OCI-LY7 (cell line): ENCODE measurements around the gene PAWR.

Experiments
- EZH2phosphoT487 ChIP-seq: fragments of 200-600 bp; sonication (generic); IDR thresholded peaks from 2 replicates; pipeline ENCODE4 v1.6.1; 2018; ENCODE audit warnings: low read depth, borderline replicate concordance, mild to moderate bottlenecking, mixed run types, antibody characterized with exemption, low read length, moderate library complexity, mixed read lengths
- TF ChIP-seq, protein P1 (sequence below): fragments of 200-600 bp; sonication (generic); conservative IDR thresholded peaks from 2 replicates; pipeline ENCODE4 v1.5.1; 2014; ENCODE audit warnings: mild to moderate bottlenecking, antibody characterized with exemption, low read length, moderate library complexity, mixed read lengths

DNA sequence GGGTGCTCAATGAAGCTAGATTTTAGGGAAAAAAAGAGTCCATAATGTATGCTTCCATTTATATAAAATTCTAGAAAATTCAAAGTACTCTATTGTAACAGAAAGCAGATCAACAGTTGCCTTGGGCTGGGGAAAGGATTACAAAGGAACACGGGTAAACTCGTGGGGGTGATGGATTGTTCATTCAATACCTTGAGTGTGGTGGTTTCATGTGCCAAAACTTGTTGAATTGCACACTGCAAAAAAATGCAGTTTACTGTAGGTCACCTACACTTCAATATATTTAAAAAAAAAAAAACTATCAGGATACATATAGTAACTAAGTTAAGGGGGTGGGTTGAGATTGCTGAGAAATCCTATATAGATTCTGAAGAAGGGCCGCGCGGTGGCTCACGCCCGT, 33.6 kb downstream of the PAWR start:
- TF ChIP-seq, protein P1, sequence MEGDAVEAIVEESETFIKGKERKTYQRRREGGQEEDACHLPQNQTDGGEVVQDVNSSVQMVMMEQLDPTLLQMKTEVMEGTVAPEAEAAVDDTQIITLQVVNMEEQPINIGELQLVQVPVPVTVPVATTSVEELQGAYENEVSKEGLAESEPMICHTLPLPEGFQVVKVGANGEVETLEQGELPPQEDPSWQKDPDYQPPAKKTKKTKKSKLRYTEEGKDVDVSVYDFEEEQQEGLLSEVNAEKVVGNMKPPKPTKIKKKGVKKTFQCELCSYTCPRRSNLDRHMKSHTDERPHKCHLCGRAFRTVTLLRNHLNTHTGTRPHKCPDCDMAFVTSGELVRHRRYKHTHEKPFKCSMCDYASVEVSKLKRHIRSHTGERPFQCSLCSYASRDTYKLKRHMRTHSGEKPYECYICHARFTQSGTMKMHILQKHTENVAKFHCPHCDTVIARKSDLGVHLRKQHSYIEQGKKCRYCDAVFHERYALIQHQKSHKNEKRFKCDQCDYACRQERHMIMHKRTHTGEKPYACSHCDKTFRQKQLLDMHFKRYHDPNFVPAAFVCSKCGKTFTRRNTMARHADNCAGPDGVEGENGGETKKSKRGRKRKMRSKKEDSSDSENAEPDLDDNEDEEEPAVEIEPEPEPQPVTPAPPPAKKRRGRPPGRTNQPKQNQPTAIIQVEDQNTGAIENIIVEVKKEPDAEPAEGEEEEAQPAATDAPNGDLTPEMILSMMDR = no peak
- no peak for TF ChIP-seq EZH2phosphoT487
